Measurements from ENCODE around the gene COP1.

DNA sequence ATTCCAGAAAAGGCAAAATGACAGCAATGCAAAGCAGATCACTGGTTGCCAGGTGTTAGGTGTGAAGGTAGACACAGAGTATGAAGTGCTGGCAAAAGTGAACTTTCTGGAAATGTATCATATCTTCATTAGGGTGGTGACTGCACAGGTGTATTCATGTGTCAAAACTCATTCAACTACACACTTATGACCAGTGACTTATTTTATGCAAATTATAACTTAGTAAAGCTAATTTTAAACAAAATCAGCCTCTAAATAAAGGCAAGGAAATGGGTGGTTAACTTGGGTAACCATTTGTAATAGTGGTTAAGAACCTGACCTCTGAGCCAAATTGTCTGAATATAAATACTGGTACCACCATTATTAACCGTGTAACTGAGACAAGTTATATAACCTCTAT is 7.4 kb downstream of the COP1 start:
- TF ChIP-seq CTCF (IDR thresholded peaks at IDR 0.05) (no peak), POLR2A (IDR thresholded peaks at IDR 0.05) (no peak)

Measured in esophagus squamous epithelium (tissue), 4 donors.